WTC11 (cell line): ENCODE data around the gene SNRPD3. TPM values are rescaled to one million over a fixed set of nuclear protein-coding genes. Genes with fewer than 3 reads are reported as not detected.

ENCODE experiments used
- ATAC-seq: fragments of 200-7000 bp; cut with Tn5 transposase; 2 replicates; pipeline ENCODE4 v1.10.0; 2021; ENCODE audit warnings: mild to moderate bottlenecking, moderate library complexity
- CTCF ChIA-PET: fragments of 300-600 bp; sonication (Branson Sonifier 250); formaldehyde crosslinking; loops from one replicate; lab custom pipeline; 2021; ENCODE audit warnings: antibody characterized with exemption; lab: Charles Lee
- POLR2A ChIA-PET: fragments of 350-600 bp; sonication (Branson Sonifier 250); formaldehyde crosslinking; loops from one replicate; lab custom pipeline; 2021; ENCODE audit warnings: antibody characterized with exemption; lab: Charles Lee
- DNase-seq: peaks from one replicate; pipeline ENCODE4 v3.0.0; 2021; ENCODE audit warnings: low spot score
- H3K27ac Mint-ChIP-seq: 2 replicates; pipeline ENCODE4 v1.8.0; 2021; ENCODE audit warnings: mixed read lengths
- H3K27me3 Mint-ChIP-seq: 2 replicates; pipeline ENCODE4 v1.8.0; 2021; ENCODE audit warnings: low read depth, mild to moderate bottlenecking, moderate library complexity, mixed read lengths
- H3K36me3 Mint-ChIP-seq: 2 replicates; pipeline ENCODE4 v1.8.0; 2021; ENCODE audit warnings: mixed read lengths
- H3K4me1 Mint-ChIP-seq: 2 replicates; pipeline ENCODE4 v1.8.0; 2022; ENCODE audit warnings: mixed read lengths
- H3K4me3 Mint-ChIP-seq: 2 replicates; pipeline ENCODE4 v1.8.0; 2021; ENCODE audit warnings: mild to moderate bottlenecking, moderate library complexity, mixed read lengths
- H3K9me3 Mint-ChIP-seq: 2 replicates; pipeline ENCODE4 v1.8.0; 2021; ENCODE audit warnings: mixed read lengths
- ARID4B ChIP-seq: sonication (generic); formaldehyde crosslinking; IDR thresholded peaks from 2 replicates; pipeline ENCODE4 v1.8.0; 2023; ENCODE audit warnings: missing genetic modification reagents, mild to moderate bottlenecking, borderline replicate concordance
- CREM ChIP-seq: sonication (generic); formaldehyde crosslinking; IDR thresholded peaks from 2 replicates; pipeline ENCODE4 v1.8.1; 2022; ENCODE audit warnings: mild to moderate bottlenecking, missing genetic modification reagents, moderate library complexity
- GABPB1 ChIP-seq: sonication (generic); formaldehyde crosslinking; IDR thresholded peaks from 2 replicates; pipeline ENCODE4 v1.8.1; 2023; ENCODE audit warnings: mild to moderate bottlenecking, missing genetic modification reagents
- GRHL2 ChIP-seq: fragments of 250-450 bp; sonication (Bioruptor Pico); IDR thresholded peaks from 2 replicates; pipeline ENCODE4 v1.8.0; 2022; ENCODE audit warnings: mild to moderate bottlenecking, moderate library complexity; ENCODE audit not compliant: insufficient replicate concordance, severe bottlenecking
- HMGA2 ChIP-seq: fragments of 250-450 bp; sonication (Bioruptor Pico); IDR thresholded peaks from 2 replicates; pipeline ENCODE4 v1.4.0; 2021; ENCODE audit warnings: mild to moderate bottlenecking, moderate library complexity
- JUN ChIP-seq: sonication (generic); formaldehyde crosslinking; IDR thresholded peaks from 2 replicates; pipeline ENCODE4 v1.8.0; 2023; ENCODE audit warnings: mild to moderate bottlenecking, missing genetic modification reagents
- SP1 ChIP-seq: sonication (generic); formaldehyde crosslinking; conservative IDR thresholded peaks from 2 replicates; pipeline ENCODE4 v1.8.1; 2022; ENCODE audit warnings: missing genetic modification reagents
- TEAD4 ChIP-seq: sonication (generic); formaldehyde crosslinking; IDR thresholded peaks from 2 replicates; pipeline ENCODE4 v1.8.0; 2022; ENCODE audit warnings: mild to moderate bottlenecking, missing genetic modification reagents
- TP53 ChIP-seq: sonication (generic); formaldehyde crosslinking; IDR thresholded peaks from 2 replicates; pipeline ENCODE4 v1.8.1; 2023; ENCODE audit warnings: mild to moderate bottlenecking, missing genetic modification reagents
- ZNF317 ChIP-seq: sonication (generic); formaldehyde crosslinking; IDR thresholded peaks from 2 replicates; pipeline ENCODE4 v1.8.1; 2023; ENCODE audit warnings: low read depth, mild to moderate bottlenecking, moderate library complexity, missing genetic modification reagents, borderline replicate concordance
- ZNF423 ChIP-seq: fragments of 250-450 bp; sonication (Bioruptor Pico); IDR thresholded peaks from 2 replicates; pipeline ENCODE4 v2.1.2; 2022; ENCODE audit warnings: mild to moderate bottlenecking, moderate library complexity
- total RNA-seq: library from RNA; stranded (reverse); gene quantifications from 3 replicates; pipeline ENCODE4 v1.2.3, GENCODE V29; 2021
- TF ChIP-seq, protein P1 (sequence below): sonication (generic); formaldehyde crosslinking; IDR thresholded peaks from 2 replicates; pipeline ENCODE4 v1.8.0; 2022; ENCODE audit warnings: mild to moderate bottlenecking, missing genetic modification reagents
- TF ChIP-seq, protein P2 (sequence below): sonication (generic); formaldehyde crosslinking; IDR thresholded peaks from 2 replicates; pipeline ENCODE4 v1.8.1; 2023; ENCODE audit warnings: mild to moderate bottlenecking, missing genetic modification reagents, moderate library complexity

SNRPD3 gene
- total RNA-seq, 1 experiment from 2014 or later, result 198 TPM

GRCh38 chr22:24553597-24554312 is 2.0 kb upstream of the SNRPD3 start:
- POLR2A ChIA-PET, result no interaction called here
- CTCF ChIA-PET, result interaction anchor here (2.3 kb wide), 1 partner anchor 50 kb away, joined by 7 read pairs; the partner anchor contains the start of gene GGT1
- no peak for TF ChIP-seq TP53 (CRISPR knock-in tag)
- TF ChIP-seq ZNF423, result no peak
- TF ChIP-seq, protein P1, sequence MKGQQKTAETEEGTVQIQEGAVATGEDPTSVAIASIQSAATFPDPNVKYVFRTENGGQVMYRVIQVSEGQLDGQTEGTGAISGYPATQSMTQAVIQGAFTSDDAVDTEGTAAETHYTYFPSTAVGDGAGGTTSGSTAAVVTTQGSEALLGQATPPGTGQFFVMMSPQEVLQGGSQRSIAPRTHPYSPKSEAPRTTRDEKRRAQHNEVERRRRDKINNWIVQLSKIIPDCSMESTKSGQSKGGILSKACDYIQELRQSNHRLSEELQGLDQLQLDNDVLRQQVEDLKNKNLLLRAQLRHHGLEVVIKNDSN (CRISPR knock-in tag), result no peak
- TF ChIP-seq, protein P2, sequence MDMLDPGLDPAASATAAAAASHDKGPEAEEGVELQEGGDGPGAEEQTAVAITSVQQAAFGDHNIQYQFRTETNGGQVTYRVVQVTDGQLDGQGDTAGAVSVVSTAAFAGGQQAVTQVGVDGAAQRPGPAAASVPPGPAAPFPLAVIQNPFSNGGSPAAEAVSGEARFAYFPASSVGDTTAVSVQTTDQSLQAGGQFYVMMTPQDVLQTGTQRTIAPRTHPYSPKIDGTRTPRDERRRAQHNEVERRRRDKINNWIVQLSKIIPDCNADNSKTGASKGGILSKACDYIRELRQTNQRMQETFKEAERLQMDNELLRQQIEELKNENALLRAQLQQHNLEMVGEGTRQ (CRISPR knock-in tag), result no peak
- Mint-ChIP-seq H3K36me3 (peaks cover 22% of the 10 kb centered on the region), H3K9me3 (no peaks in the 10 kb centered on the region), H3K27ac (peak overlapping the region; percentile 87), H3K4me1 (peaks cover 31% of the 10 kb centered on the region), H3K4me3 (peak overlapping the region; percentile 97), H3K27me3 (no peaks in the 10 kb centered on the region)
- DNase-seq (no peak), ATAC-seq (no peak)

- Mint-ChIP-seq H3K4me3 (peak within 1 kb of the TSS; percentile 97), H3K4me1 (peaks cover 33% of the 10 kb centered on the region), H3K36me3 (peaks cover 30% of the 10 kb centered on the region), H3K27ac (peak within 1 kb of the TSS; percentile 99), H3K27me3 (no peaks in the 10 kb centered on the region), H3K9me3 (no peaks in the 10 kb centered on the region)
- CTCF ChIA-PET, result interaction anchor here (0.6 to 2.3 kb wide), 10 partner anchors 33 to 660 kb away, joined by 3 to 9 read pairs (median 4); partner anchors contain the start of genes GGT1 and MIF
- DNase-seq (peak; percentile 29), ATAC-seq (no peak)
- POLR2A ChIA-PET, result interaction anchor here (0.9 to 1.8 kb wide), 3 partner anchors 11 to 66 kb away, joined by 3 to 6 read pairs (median 6); partner anchors contain the start of gene LRRC75B
- TF ChIP-seq JUN (CRISPR knock-in tag), result peak; percentile 44; the same call in 1 of the 2 replicates
- TF ChIP-seq TP53 (CRISPR knock-in tag), result 0 out of 2 replicates have a peak, but pooled peaks have one; percentile 55
- TF ChIP-seq HMGA2 (CRISPR knock-in tag), result no peak
- TF ChIP-seq GRHL2 (CRISPR knock-in tag), result no peak
- TF ChIP-seq, protein P2 (CRISPR knock-in tag), result no peak
- TF ChIP-seq SP1, result peak; percentile 52; the same call in 1 of the 2 replicates
- no peak for TF ChIP-seq TEAD4
- TF ChIP-seq ARID4B, result 0 out of 2 replicates have a peak, but pooled peaks have one; percentile 22
- TF ChIP-seq ZNF317 (CRISPR knock-in tag), result no peak
- TF ChIP-seq CREM, result no peak
- 0 out of 2 replicates have a peak, but pooled peaks have one; percentile 36 for TF ChIP-seq GABPB1
Measured at GRCh38 chr22:24554313-24555164, 1.3 kb upstream of the SNRPD3 start, which contains the start of gene GUCD1. GUCD1 (minus strand) TSS chr22:24555138; CDS start chr22:24554991, 147 bp downstream.
